HG03175 (cell line): ENCODE data around the gene EFNB1.

ENCODE experiments used
- ATAC-seq: cut with Tn5 transposase; IDR thresholded peaks from one replicate; pipeline ENCODE4 v1.9.1; 2021; ENCODE audit warnings: mild to moderate bottlenecking, moderate library complexity; ENCODE audit not compliant: unreplicated experiment

EFNB1 gene

GRCh38 chrX:68827256-68827655 is 1.6 kb upstream of the EFNB1 start:
- ATAC-seq, result no peak

GRCh38 chrX:68827848-68828624 is 785 bp upstream of the EFNB1 start:
- peak; percentile 39 for ATAC-seq

GRCh38 chrX:68829582-68830418 is 979 bp downstream of the EFNB1 start:
- no peak for ATAC-seq

- no peak for ATAC-seq
These were observed 1.9 kb downstream of the EFNB1 start for GRCh38 chrX:68830419-68831404.

- ATAC-seq, result no peak
These were observed 2.7 kb downstream of the EFNB1 start for GRCh38 chrX:68831405-68832100.

- ATAC-seq, result peak; percentile 31
These were observed 3.2 kb downstream of the EFNB1 start for GRCh38 chrX:68832101-68832416.

GRCh38 chrX:68832516-68833447 is 4.0 kb downstream of the EFNB1 start:
- ATAC-seq, result no peak

GRCh38 chrX:68833448-68833805 is 4.6 kb downstream of the EFNB1 start:
- no peak for ATAC-seq

- ATAC-seq, result no peak
These were observed 5.1 kb downstream of the EFNB1 start for GRCh38 chrX:68833855-68834331.

GRCh38 chrX:68834371-68835103 is 5.7 kb downstream of the EFNB1 start:
- ATAC-seq, result no peak

- no peak for ATAC-seq
These were observed 6.3 kb downstream of the EFNB1 start for GRCh38 chrX:68835104-68835442.

- no peak for ATAC-seq
These were observed 6.6 kb downstream of the EFNB1 start for GRCh38 chrX:68835468-68835867.

- ATAC-seq, result no peak
These were observed 8.3 kb downstream of the EFNB1 start for GRCh38 chrX:68837119-68837518.

GRCh38 chrX:68838571-68838910 is 9.7 kb downstream of the EFNB1 start:
- no peak for ATAC-seq

- no peak for ATAC-seq
These were observed 10.9 kb downstream of the EFNB1 start for GRCh38 chrX:68839771-68840170.

GRCh38 chrX:68840256-68840655 is 11.4 kb downstream of the EFNB1 start:
- ATAC-seq, result no peak

GRCh38 chrX:68841251-68842049 is 12.6 kb downstream of the EFNB1 start:
- ATAC-seq, result no peak

- no peak for ATAC-seq
These were observed 13.5 kb downstream of the EFNB1 start for GRCh38 chrX:68842351-68842750.
